Measurements from ENCODE around the gene PARN.

Gene PARN

DNA sequence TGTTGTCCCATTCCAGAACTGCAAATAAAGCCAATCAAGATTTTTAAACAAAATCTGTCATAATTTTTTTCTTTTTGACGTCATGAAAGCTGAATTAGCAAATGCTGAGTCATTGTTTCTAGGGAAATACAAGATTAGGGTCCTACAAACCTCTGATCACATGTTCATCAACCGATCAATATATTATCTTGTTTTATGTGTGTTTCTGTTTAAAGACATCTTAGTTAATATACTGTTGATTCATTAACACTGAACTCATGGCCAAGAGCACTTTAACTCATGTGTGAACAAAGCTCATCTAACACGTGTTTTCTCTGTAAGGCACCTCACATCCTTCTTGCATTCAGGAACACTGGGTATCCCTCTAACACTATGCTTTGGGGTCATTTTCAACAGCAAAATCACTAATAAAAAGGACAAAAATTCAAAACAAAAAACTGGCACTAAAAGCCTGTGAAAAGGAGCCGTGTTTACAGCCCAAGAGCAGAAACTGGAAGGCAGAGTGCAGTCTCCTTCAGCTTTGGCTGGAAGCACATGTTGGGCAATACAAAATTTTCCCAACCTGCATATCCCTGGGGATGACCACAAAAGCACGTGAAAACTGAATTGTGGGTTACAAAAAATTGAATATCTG, 102.5 kb downstream of the PARN start:
- no peak for DNase-seq

DNA sequence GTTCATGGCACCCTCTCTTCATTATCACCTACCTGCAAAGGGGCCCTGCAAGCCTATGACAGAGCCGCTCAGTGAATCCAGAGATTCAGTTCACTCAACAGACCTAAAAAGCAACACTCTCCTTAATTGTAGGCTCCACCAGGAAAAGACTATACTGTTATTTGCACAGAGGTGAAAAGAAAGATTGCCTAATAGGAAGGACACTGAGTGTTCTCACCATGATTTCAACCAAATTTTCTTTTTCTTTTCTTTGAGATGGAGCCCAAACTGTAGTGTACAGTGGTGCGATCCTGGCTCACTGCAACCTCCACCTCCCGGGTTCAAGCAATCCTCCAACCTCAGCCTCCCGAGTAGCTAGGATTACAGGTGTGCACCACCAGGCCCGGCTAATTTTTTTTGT, 104.5 kb downstream of the PARN start:
- DNase-seq: no peak

DNA sequence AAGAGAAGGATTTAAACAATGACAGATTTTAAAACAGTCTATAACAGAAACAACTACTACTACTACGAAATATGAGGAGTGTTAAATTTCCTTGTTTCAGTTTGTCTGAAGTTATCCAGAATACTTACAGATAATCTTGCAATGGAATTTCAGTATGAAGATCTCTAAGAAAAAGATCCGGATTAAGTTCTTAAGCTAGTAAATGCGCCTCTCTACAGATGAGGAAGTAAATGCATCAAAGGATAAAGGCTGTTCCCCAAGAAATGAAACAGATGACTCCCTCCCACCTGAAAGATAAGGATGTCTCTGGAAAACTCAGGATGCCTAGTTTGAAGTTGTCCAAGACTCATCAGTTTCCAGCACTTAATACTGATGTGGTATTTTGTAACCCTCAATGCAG, 105.1 kb downstream of the PARN start:
- DNase-seq: no peak

DNA sequence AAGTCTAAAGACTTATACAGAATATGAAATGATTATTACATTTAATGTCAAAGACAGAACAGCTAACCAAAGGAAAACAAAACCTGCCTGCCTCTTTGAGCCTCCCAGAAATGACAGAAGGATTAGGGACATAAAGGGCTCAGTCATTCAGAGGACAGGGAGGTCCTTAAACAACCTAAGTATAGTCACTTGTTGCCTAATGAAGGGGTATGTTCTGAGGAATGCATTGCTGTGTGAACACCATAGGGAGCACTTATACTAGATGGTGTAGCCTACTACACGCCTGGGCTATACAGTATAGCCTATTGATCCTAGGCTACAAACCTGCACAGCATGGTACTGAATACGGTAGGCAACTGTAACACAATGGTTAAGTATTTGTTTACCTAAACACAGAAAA, 106.4 kb downstream of the PARN start:
- no peak for DNase-seq

DNA sequence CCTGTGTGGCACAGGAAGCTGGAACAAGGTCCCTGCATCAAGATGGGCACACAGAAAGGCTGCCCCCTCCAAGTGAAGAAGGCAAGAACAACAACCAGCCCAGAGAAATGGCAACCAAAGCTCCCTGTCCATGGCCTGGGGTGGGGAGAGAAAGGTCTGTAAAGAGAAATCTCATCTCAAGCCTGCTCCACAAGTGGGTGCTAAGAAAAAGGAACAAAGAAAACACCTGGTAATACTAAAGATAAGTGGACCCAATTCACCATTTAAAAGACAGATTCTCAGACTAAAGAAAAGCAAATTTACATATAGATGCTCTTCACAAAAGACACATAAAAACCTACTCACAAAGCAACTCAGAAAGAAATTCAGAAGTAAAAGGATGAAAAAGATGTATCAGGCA, 107.4 kb downstream of the PARN start:
- no peak for DNase-seq

DNA sequence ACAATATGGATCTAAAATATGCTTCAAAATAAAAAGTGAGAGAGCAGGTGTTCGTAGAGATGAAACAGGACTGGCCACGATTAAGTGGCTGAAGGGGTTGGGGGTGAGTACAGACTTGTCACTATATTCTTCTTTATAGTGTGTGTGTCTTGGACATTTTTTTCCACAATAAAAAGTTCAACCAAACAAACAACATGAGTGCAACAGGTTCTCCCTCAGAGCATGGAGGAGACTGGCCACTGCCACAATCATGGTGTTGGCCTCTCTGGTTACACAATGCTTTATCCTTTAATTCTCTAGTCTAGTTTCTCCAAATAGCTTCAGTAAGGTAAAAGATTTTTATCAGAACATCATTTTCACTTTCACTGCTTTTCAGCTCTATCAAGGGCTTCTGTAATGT, 109.3 kb downstream of the PARN start:
- no peak for DNase-seq

DNA sequence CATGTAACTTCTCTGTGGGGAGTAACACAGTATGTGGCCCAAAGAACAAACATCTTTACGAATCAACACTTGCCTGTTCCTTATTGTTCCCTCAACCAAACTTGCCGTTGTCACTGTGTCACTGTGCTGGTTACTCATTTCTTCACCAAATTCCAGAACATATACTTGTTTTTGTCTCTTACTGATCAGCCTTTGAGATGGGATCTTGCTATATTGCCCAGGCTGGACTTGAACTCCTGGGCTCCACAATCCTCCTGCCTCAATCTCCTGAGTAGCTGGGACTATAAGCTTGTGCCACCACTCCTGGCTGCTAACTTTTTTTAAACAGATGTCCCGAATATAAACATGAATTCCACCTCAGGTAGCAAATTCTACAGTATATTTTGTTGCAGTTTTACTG, 115.1 kb downstream of the PARN start:
- DNase-seq: no peak

DNA sequence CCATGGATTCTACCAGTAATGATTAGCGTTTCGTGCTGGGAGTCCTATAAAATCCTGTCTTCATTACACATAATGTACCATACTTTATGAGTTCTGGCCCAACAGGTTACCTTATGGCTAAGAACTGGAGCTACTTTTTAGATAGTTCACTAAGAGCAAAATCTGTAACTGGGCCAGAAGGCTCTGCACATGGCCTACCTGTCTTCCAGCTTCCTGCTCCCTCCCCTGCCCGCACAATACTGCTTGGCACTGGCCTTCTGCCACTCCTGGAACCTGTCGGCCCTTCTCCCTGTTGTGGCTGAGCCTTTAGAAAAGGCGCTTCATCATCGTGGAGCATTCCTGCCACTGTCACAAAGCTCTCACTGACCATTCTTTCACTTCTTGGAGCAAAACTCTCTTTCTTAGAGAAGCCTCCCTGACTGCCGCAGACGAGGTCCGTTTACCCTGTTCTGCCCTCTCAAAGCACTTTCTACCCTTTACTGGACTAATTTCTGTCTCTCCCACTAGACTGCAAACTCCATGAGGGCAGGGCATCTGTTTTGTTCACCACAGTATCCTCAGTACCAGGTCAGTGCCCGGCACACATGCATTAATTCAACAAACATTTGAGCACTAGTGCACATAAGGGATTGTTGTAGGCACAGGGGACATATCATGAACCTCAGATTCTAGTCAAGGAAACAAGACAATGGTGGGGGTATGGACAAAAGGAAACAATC, 116.5 kb downstream of the PARN start:
- no peak for DNase-seq

DNA sequence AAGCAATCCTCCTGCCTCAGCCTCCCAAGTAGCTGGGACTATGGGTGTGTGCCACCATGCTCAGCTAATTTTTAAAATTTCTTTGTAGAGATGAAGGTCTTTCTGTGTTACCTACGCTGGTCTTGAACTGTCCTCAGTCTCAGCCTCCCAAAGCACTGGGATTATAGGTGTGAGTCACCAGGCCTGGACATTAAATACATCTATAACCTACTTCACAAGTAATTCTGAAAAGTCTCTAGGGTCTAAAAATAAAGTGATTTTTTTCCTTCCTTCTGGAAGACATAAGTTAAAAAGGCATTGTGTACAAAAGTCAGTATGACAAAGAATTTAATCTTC, 118.3 kb downstream of the PARN start:
- no peak for DNase-seq

DNA sequence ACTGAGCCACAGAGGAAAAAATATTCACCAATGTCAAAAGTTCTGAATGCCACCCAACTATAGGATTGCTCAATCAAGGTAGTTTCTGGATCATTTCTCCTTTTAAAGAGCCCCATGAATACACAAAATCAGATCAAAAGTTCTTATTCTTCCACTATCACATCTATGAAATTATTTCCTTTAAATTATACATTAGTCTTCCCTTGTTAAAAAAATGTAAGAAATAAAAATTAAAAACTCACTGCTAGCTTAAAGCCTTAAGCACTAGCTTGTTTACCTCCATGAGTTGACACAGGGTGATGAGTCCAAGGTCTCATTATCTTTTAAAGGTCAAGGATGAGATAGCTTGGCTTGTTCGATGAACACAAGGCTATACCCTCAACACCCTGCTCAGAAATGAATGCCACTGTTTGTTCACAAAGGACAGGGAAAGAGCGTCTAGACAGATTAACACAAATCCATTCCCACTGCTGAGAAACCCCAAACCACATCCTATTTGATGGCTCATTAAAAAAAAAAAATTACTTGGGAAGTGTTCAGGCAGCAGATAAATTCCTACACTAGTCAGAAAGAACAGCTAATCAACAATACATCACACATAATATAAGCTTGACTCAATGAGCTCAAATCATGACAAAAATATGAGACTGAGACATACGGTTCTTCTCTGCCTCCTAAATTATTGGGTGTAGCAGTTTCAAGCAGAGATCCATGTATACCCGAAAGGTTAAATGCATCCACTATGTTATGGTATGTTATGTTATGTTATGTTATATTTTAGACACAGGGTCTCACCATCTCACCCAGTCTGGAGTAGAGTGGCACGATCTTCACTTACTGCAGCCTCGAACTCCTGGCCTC, 118.9 kb downstream of the PARN start:
- no peak for DNase-seq

DNA sequence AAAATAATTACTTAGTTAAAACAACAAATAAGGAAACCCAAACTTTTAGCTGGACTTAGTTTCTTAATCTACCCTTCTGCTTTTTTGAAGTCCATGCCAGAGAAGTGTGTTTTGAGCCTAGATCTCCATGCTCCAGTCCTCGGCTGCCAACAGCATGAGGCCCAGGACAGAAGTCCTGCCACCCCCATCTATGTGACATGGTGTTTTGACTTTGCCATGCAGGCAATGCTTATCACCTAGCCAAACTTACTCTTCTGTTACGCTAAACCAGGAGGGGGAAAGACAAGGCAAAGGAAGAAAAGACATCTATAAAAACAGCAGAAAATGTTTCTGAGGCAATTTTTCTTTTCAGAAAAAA, 119.5 kb downstream of the PARN start:
- DNase-seq: no peak

DNA sequence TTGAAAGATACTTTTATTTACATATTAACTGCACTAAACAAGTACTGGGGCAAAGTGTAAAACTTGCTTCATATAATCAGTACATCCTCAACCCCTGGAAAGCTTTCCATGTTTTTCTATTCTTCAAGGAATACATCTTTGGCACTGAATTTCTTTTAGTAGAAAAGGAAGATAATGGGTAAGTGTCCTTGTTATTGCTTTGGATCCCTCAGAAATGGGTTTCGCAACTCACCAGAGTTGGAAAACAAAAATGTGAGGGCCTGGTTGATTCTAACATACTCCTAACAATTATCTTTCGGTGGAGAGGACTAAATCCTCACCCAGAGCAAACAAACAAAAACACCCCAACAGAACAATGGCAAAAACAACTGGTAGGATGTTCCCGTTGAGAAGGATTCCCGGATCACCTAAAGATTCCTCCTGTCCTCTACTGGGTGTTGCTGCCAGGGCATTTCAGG, 120.4 kb downstream of the PARN start:
- no peak for DNase-seq

DNA sequence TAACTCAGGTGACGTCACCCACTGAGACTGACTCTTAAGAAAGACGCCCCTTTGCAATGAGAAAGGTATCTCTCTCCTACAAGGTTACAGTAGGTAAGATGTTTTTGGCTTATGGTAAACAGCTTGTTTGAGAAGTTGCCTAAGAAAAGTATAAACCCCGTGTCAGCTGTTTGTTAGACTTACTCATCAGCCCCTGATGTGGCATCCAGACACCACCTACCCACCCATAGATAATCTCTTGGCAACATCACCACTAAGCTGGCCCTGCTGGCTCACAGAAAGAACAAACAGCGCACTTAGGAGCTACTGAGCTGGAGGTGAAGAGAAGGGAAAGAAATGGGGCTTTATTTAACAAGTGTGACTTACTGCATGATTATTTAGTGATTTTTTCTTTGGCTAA, 121.0 kb downstream of the PARN start:
- DNase-seq: no peak

DNA sequence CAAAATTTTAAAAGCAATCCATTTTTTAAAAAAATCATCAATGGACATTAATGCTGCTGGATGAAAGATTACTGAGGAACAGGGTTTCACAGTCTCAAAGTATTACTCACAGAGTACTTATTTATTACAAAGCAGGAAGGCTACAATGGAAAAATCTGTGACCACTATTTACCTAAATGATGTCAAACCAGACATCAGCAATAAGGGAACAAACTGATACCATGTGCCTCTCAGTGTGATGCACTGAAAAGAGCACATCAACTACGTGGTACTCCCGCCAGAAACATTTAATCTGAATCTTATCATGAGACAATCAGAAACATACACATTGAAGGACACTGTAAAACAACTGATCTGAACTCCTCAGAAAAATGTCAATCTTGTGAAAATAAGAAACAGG, 124.2 kb downstream of the PARN start:
- no peak for DNase-seq

DNA sequence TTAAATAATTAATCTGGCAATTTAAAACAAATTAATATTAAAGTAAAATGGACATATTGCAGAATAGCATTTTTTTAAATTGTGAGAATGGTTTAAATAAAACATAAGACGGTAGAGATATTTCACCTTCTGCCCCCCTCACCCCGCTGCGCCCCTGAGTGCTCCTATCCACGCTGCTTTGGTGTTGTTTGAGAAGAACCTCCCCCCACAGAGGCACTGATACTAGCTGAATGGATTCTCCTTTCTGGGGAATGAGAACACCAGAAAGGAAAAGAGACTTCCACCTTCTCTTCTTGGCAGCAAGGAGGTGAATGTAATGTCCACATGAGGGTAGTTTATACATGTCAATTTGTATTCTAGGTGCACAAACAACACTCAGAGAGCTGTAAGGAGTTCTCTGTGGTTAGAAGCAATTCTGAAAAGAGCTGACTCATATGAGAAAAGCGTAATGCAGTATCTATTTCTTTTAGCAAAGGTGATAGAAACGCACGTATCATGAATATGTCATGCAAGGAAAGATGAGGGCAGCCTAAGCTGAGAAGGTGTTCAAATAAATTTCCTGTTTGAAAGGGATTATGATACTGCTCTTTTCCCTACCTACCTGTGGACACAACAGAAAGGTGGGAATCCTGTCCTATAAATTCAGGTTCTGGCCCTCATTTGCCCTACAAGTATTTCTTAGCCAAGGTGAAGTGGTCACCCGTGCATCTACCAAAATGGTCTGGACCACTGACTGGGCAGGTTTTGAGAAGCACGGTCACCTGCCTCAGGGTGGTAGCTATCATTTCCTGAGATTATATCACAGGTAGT, 126.9 kb downstream of the PARN start:
- DNase-seq: no peak

DNA sequence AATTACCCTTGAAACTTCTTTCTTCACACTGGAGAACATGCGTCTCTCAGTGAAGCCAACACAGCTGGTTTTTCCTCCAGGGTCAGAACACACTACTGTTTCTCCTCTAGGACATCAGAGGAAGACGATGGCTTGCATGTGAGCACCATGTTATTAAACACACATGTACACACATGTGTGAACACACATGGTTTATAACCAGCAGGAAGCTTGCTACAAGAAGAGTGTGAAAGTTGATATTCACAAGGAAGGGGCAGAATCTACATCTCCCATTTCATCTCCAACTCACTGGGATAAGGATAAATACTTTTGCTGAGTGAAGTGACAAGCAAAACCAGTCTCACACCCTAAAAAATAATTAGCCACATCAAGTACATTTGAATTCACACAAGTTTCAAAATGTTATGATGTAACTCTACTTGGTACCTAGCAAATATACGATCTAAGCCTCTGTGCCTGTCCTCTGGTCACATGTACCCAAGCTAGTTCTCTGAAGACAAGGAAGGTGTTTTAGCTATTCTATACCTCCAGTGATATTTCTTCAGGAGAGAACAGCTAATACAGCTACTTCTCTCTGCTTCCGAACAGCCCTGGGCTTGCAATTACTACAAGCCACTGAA, 127.7 kb downstream of the PARN start:
- no peak for DNase-seq

DNA sequence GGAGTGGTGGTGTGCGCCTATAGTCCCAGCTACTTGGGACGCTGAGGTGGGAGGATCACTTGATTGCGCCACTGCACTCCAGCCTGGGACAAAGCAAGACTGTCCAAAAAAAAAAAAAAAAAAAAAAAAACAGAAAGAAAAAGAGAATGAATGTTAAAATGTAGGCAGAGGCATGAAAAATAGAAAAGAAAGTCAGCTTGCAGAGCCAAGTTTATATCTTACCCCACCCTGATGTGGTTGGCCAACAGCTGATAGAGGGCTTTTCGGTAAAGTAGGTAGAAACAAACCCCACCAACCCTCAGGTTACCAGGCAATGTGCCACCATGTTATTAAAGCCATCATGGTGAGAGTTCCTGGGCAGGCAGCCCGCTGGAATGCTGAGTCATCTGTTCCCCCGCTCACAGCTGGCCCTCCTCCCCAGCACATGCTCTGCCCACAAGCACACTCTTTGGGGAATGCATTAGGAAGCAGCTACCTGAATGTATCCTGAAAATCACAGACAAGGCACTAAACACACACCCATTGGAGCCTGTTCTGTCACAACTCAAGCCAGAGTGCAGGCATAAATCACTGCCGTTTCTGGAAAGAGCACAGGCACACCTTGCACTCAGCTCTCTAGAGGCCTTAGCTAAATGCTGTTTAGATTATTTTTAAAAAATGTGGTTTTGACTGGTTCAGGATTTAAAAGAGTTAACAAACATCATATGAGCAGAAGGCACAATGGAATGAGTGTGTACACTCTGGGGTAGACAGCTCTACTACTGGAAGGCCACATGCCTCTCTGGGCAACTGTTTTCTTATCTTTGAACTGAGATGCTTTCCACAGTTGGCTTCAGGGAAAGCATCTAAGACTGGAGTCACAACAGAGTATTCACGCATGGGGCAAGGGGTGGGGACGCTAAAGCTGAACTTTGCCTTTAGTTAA, 128.5 kb downstream of the PARN start:
- no peak for DNase-seq

DNA sequence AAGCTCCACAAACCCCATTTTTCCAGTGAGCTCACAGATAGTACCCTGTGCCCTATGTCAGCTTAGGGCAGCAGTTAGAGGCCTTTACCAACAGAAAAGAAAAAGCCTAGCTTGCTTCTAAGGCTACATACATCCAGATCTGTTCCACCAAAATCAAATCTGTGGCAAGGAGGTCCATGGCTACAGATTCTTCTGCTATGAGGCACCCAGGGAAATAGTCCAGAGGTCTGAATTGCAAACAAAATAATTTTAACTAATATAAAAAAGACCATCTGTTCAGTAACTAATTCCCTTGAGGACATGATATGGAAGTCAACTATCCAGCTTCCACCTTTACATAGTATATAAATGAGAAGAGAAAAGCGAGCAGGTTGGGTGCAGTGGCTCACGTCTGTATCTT, 129.3 kb downstream of the PARN start:
- no peak for DNase-seq

DNA sequence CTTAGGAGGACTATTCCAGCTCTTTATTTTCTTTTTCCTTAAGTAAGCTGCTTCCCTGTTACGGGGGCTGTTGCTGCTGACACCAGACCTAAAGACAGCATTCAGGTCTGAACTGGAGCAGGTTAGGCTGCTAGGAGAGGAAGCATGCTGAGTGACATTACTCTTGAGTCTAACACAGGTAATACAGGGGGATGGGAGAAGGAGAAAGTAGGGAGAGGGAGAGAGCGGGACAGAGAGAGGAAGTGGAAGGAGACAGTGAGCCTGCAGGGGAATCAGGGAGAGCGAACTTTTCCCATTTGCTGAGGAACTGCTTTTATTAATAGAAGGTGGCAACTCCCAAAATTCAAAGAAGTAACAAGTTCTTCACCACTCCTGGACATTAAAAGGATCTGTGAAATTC, 130.9 kb downstream of the PARN start:
- no peak for DNase-seq

DNA sequence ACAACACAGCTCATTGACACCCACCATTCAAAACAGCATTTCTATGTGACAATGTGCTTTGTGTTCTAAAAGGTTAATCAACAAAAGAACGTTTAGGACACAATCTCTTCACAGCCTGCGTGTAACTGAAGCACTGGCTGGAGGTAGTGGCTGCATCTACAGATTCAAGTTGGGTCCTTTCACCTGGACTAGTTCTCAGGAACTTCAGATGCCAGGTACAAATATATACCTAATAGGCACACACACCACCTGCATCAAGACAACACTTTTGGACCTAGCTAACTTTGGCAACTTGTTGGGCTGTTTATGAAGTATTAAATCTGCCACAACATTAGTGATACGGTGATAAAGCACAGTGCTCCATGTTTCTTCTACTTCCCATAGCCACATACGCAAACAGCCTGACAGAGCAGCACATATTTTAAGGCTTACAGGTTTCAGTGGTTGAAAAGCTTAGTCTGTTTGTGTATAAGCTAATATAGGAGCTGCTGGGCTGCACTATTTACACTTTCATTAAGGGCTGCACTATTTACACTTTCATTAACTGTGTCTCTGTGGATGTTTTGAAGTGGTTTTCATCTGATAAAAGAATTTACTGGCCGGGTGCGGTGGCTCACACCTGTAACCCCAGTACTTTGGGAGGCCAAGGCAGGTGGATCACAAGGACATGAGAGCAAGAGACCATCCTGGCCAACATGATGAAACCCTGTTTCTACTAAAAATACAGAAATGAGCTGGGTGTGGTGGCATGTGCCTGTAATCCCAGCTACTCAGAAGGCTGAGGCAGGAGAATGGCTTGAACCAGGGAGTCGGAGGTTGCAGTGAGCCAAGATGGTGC, 132.6 kb downstream of the PARN start:
- DNase-seq: no peak

DNA sequence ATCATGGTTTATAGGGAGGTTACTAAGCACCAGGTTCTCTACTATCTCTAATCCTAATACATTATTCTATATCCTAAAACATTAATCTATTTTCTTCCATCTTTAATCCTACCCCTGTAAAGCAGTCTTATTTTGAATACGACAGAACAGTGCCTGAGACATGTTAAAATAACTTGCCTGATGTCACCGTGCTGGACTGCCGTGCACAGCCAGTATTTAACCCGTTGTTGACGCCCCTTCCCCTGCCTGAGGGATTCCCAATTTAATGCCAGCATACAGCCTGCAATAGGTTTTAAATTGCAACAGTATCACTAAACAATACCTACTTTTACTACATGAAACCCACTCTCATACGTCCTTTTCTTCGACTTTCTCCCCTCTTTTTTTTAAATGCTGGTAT, 133.3 kb downstream of the PARN start:
- DNase-seq: no peak

Measured in effector CD4-positive, alpha-beta T cell (primary cell).